HepG2 (cell line): ENCODE data around the gene NSUN3. TPM values are rescaled to one million over a fixed set of nuclear protein-coding genes. Genes with fewer than 3 reads are reported as not detected.
A peak's percentile ranks its signal among the peaks of the same experiment; 100 is the strongest.

ENCODE experiments used
- ARNT2 ChIP-seq: sonication (generic); formaldehyde crosslinking; IDR thresholded peaks from 2 replicates; pipeline ENCODE4 v1.8.0; 2022; ENCODE audit warnings: mild to moderate bottlenecking, low read depth, missing genetic modification reagents, moderate library complexity
- CBFB ChIP-seq: sonication (generic); formaldehyde crosslinking; IDR thresholded peaks from 2 replicates; pipeline ENCODE4 v1.4.0; 2020; ENCODE audit warnings: missing genetic modification reagents
- GATAD2A ChIP-seq: IDR thresholded peaks from 2 replicates; pipeline ENCODE4 v1.6.1; 2016
- GMEB1 ChIP-seq: sonication (generic); formaldehyde crosslinking; IDR thresholded peaks from 2 replicates; pipeline ENCODE4 v1.5.1; 2020; ENCODE audit warnings: missing genetic modification reagents, mild to moderate bottlenecking, borderline replicate concordance
- KAT8 ChIP-seq: IDR thresholded peaks from 2 replicates; pipeline ENCODE4 v1.6.1; 2016; ENCODE audit warnings: missing genetic modification reagents, missing compliant biosample characterization
- MAFG ChIP-seq: sonication (generic); formaldehyde crosslinking; IDR thresholded peaks from 2 replicates; pipeline ENCODE4 v1.5.1; 2020; ENCODE audit warnings: mild to moderate bottlenecking, missing genetic modification reagents
- MTERF4 ChIP-seq: sonication (generic); formaldehyde crosslinking; IDR thresholded peaks from 2 replicates; pipeline ENCODE4 v1.8.0; 2023; ENCODE audit warnings: mild to moderate bottlenecking, missing genetic modification reagents
- NR3C1 ChIP-seq: sonication (generic); formaldehyde crosslinking; IDR thresholded peaks from 2 replicates; pipeline ENCODE4 v1.4.0; 2020; ENCODE audit warnings: missing genetic modification reagents
- RCOR2 ChIP-seq: IDR thresholded peaks from 2 replicates; pipeline ENCODE4 v1.6.1; 2016; ENCODE audit warnings: missing biosample characterization, missing genetic modification reagents
- REST ChIP-seq, 2 experiments: IDR thresholded peaks; 2 replicates each; pipeline ENCODE4 v1.6.1; 2011 to 2012; ENCODE audit warnings: low read length in 2 of 2, borderline replicate concordance in 1 of 2, low read depth in 1 of 2, mild to moderate bottlenecking in 1 of 2, moderate library complexity in 1 of 2
- RFXANK ChIP-seq: IDR thresholded peaks from 2 replicates; pipeline ENCODE4 v1.6.1; 2016
- SATB2 ChIP-seq: sonication (generic); formaldehyde crosslinking; IDR thresholded peaks from 2 replicates; pipeline ENCODE4 v1.5.0; 2020; ENCODE audit warnings: missing genetic modification reagents
- TFE3 ChIP-seq: IDR thresholded peaks from 2 replicates; pipeline ENCODE4 v1.6.1; 2016
- TMF1 ChIP-seq: sonication (generic); formaldehyde crosslinking; IDR thresholded peaks from 2 replicates; pipeline ENCODE4 v1.8.1; 2022; ENCODE audit warnings: low read depth, missing genetic modification reagents
- TOE1 ChIP-seq: sonication (generic); formaldehyde crosslinking; IDR thresholded peaks from 2 replicates; pipeline ENCODE4 v1.4.0; 2020; ENCODE audit warnings: mild to moderate bottlenecking, missing genetic modification reagents
- ZNF362 ChIP-seq: sonication (generic); formaldehyde crosslinking; IDR thresholded peaks from 2 replicates; pipeline ENCODE4 v1.4.0; 2020; ENCODE audit warnings: missing genetic modification reagents, mild to moderate bottlenecking, borderline replicate concordance
- ZNF549 ChIP-seq: sonication (generic); formaldehyde crosslinking; IDR thresholded peaks from 2 replicates; pipeline ENCODE4 v1.5.0; 2020; ENCODE audit warnings: missing genetic modification reagents
- ZNF740 ChIP-seq: sonication (generic); formaldehyde crosslinking; IDR thresholded peaks from 2 replicates; pipeline ENCODE4 v1.4.0; 2020; ENCODE audit warnings: missing genetic modification reagents
- ZZZ3 ChIP-seq: sonication (generic); formaldehyde crosslinking; IDR thresholded peaks from 2 replicates; pipeline ENCODE4 v1.4.0; 2020; ENCODE audit warnings: missing genetic modification reagents, mild to moderate bottlenecking, borderline replicate concordance
- polyA plus RNA-seq, 8 experiments: library from polyadenylated mRNA; depleted of rRNA in 3 of 8; stranded (reverse) in 7 of 8; unstranded in 1 of 8; fragments of >200 nt; fragmentation: Illumina TruSeq in 4 of 8; extraction: Trizol in 4 of 8; gene quantifications; 2 replicates each; pipeline versions ENCODE4 v1.2.1 to v1.2.3, GENCODE V29; 2011 to 2016; ENCODE audit warnings: low read depth in 4 of 8, missing spikeins in 1 of 8, mixed read lengths in 1 of 8; ENCODE audit not compliant: insufficient read depth in 1 of 8
- total RNA-seq, 5 experiments: library from RNA; depleted of rRNA; stranded (reverse); fragments of >200 nt; fragmentation: Illumina TruSeq; extraction: Trizol; gene quantifications; 2 replicates each; pipeline ENCODE4 v1.2.3, GENCODE V29; 2016; ENCODE audit warnings: low read depth in 1 of 5

The NSUN3 gene
- total and polyA plus RNA-seq, 2 of the 13 experiments (the other 11 are each of a cell fraction or from before 2014, with no cell fraction given), result 3.2 to 10.6 TPM

GRCh38 chr3:94062513-94063404 is at the start of gene NSUN3, which contains the start of gene DHFR2 (continued):
- TF ChIP-seq GMEB1 (peak; percentile 44; the same call in 1 of the 2 replicates), REST (IDR thresholded peaks at IDR 0.05; ENCODE audit: borderline replicate concordance in 1 of 2, low read depth in 1 of 2, low read length in 2 of 2) (peak in 1 of 2 experiments; percentile 33; a peak in 1 of 4 replicates), TMF1 (CRISPR knock-in tag) (peak; percentile 42; the same call in 1 of the 2 replicates), RFXANK (CRISPR knock-in tag) (no peak), ZNF362 (CRISPR knock-in tag) (peak; percentile 77; the same call in 1 of the 2 replicates), MTERF4 (CRISPR knock-in tag) (no peak), TOE1 (CRISPR knock-in tag) (no peak; the same call in 1 of the 2 replicates), NR3C1 (CRISPR knock-in tag) (no peak), TFE3 (no peak), MAFG (no peak), SATB2 (no peak), GATAD2A (CRISPR knock-in tag) (peak; percentile 36; the same call in 1 of the 2 replicates), ZNF549 (CRISPR knock-in tag) (no peak), ARNT2 (CRISPR knock-in tag) (peak; percentile 79; the same call in 1 of the 2 replicates), KAT8 (CRISPR knock-in tag) (peak; percentile 97), CBFB (CRISPR knock-in tag) (no peak), ZZZ3 (CRISPR knock-in tag) (no peak; the same call in 1 of the 2 replicates), ZNF740 (CRISPR knock-in tag) (no peak), RCOR2 (CRISPR knock-in tag) (no peak)
